H1 (cell line): Measurements from ENCODE around the gene SYTL2. TPM values are rescaled to one million over a fixed set of nuclear protein-coding genes. Genes with fewer than 3 reads are reported as not detected.

Source experiments
- CTCF ChIA-PET: fragments of 300-600 bp; sonication (Branson Sonifier 250); formaldehyde crosslinking; loops from one replicate; lab custom pipeline; 2021; ENCODE audit not compliant: partially characterized antibody; lab: Charles Lee
- POLR2A ChIA-PET: fragments of 300-600 bp; sonication (Branson Sonifier 250); formaldehyde crosslinking; loops from one replicate; lab custom pipeline; 2021; ENCODE audit warnings: inconsistent platforms; ENCODE audit not compliant: partially characterized antibody; lab: Charles Lee
- DNase-seq, 2 experiments: peaks; one replicate each; pipeline versions ENCODE4 v3.0.0 to v3.0.0-alpha.2; 2010 to 2022; ENCODE audit warnings: low spot score in 2 of 2, low read depth in 1 of 2, mixed read lengths in 1 of 2
- FAIRE-seq: peaks from 2 replicates; lab custom pipeline; 2011; peaks lifted over from hg19 to GRCh38; lab: Jason Lieb, UNC
- H2AFZ ChIP-seq: 2 replicates; pipeline ENCODE4 v1.8.1; 2012; ENCODE audit warnings: low read length, inconsistent platforms
- H2AK5ac ChIP-seq: 2 replicates; pipeline ENCODE4 v1.6.1; 2013; ENCODE audit warnings: low read depth, low read length
- H2BK120ac ChIP-seq: replicated peaks from 2 replicates; pipeline ENCODE3; 2013; ENCODE audit warnings: low read depth, low read length, inconsistent platforms
- H2BK12ac ChIP-seq: 2 replicates; pipeline ENCODE4 v1.6.1; 2013; ENCODE audit warnings: low read depth, low read length
- H2BK15ac ChIP-seq: 2 replicates; pipeline ENCODE4 v1.6.1; 2013; ENCODE audit warnings: low read length
- H2BK20ac ChIP-seq: 2 replicates; pipeline ENCODE4 v1.6.1; 2013; ENCODE audit warnings: low read length
- H2BK5ac ChIP-seq: 2 replicates; pipeline ENCODE4 v1.6.1; 2013; ENCODE audit warnings: low read depth, low read length
- H3K14ac ChIP-seq: 2 replicates; pipeline ENCODE4 v1.6.1; 2013; ENCODE audit warnings: inconsistent platforms; ENCODE audit not compliant: insufficient read length
- H3K18ac ChIP-seq: 2 replicates; pipeline ENCODE4 v1.6.1; 2013; ENCODE audit warnings: low read length; ENCODE audit errors: extremely low read depth
- H3K23ac ChIP-seq: 2 replicates; pipeline ENCODE4 v1.6.1; 2013; ENCODE audit warnings: inconsistent platforms; ENCODE audit not compliant: insufficient read length
- H3K23me2 ChIP-seq: 2 replicates; pipeline ENCODE4 v1.6.1; 2013; ENCODE audit warnings: low read depth, low read length
- H3K27ac ChIP-seq: 2 replicates; pipeline ENCODE4 v1.6.1; 2011; ENCODE audit warnings: low read depth, low read length, inconsistent platforms
- H3K27me3 ChIP-seq, 4 experiments: replicated peaks in 1 of 4; 1 replicate in 1 of 4; 2 replicates in 3 of 4; pipeline versions ENCODE4 v1.6.1 to v1.8.1; 2011 to 2013; ENCODE audit warnings: low read length in 3 of 4, mild to moderate bottlenecking in 3 of 4, inconsistent platforms in 2 of 4, mixed read lengths in 2 of 4, moderate library complexity in 1 of 4; ENCODE audit not compliant: control insufficient read depth in 3 of 4, insufficient read depth in 3 of 4; ENCODE audit errors: extremely low read depth in 1 of 4
- H3K36me3 ChIP-seq, 4 experiments: 2 replicates each; pipeline versions ENCODE4 v1.6.1 to v1.8.1; 2011 to 2013; ENCODE audit warnings: mild to moderate bottlenecking in 4 of 4, low read length in 3 of 4, moderate library complexity in 2 of 4, control low read depth in 1 of 4, inconsistent platforms in 1 of 4; ENCODE audit not compliant: insufficient read depth in 4 of 4, control insufficient read depth in 2 of 4
- H3K4ac ChIP-seq: replicated peaks from 2 replicates; pipeline ENCODE3; 2013; ENCODE audit warnings: low read length, low read depth, mixed read lengths, inconsistent platforms; ENCODE audit not compliant: insufficient read length
- H3K4me1 ChIP-seq, 4 experiments: replicated peaks in 1 of 4; 1 replicate in 1 of 4; 2 replicates in 3 of 4; pipeline versions ENCODE4 v1.6.1 to v1.8.1; 2011 to 2013; ENCODE audit warnings: low read length in 3 of 4, inconsistent platforms in 2 of 4, mixed read lengths in 1 of 4; ENCODE audit not compliant: insufficient read depth in 4 of 4, control insufficient read depth in 3 of 4
- H3K4me2 ChIP-seq, 2 experiments: 2 replicates each; pipeline versions ENCODE4 v1.6.1 to v1.8.1; 2011 to 2013; ENCODE audit warnings: low read depth in 2 of 2, low read length in 2 of 2, control low read depth in 1 of 2, inconsistent platforms in 1 of 2, mild to moderate bottlenecking in 1 of 2; ENCODE audit not compliant: insufficient read depth in 1 of 2
- H3K4me3 ChIP-seq, 4 experiments: fragments of 200-600, 300-600 bp in 1 of 4; sonication (generic), shearing (Covaris generic), sonication (Bioruptor Twin) in 1 of 4; 2 replicates each; pipeline versions ENCODE4 v1.5.1 to v1.8.1; 2011 to 2016; ENCODE audit warnings: low read length in 4 of 4, low read depth in 3 of 4, control low read depth in 2 of 4, inconsistent platforms in 2 of 4, mild to moderate bottlenecking in 2 of 4, mixed read lengths in 1 of 4, moderate library complexity in 1 of 4; ENCODE audit not compliant: insufficient read depth in 2 of 4; ENCODE audit errors: extremely low read depth in 1 of 4
- H3K56ac ChIP-seq: replicated peaks from 2 replicates; pipeline ENCODE3; 2013; ENCODE audit warnings: low read depth, mild to moderate bottlenecking, mixed read lengths, low read length, inconsistent platforms; ENCODE audit not compliant: insufficient read length
- H3K79me1 ChIP-seq: 2 replicates; pipeline ENCODE4 v1.6.1; 2013; ENCODE audit warnings: low read depth, low read length, control low read depth
- H3K79me2 ChIP-seq, 2 experiments: 2 replicates each; pipeline versions ENCODE4 v1.6.1 to v1.8.1; 2012 to 2013; ENCODE audit warnings: low read length in 2 of 2, mild to moderate bottlenecking in 2 of 2, inconsistent platforms in 1 of 2; ENCODE audit not compliant: insufficient read depth in 2 of 2, control insufficient read depth in 1 of 2
- H3K9ac ChIP-seq, 4 experiments: replicated peaks in 1 of 4; 1 replicate in 1 of 4; 2 replicates in 3 of 4; pipeline versions ENCODE4 v1.6.1 to v1.8.1; 2011 to 2013; ENCODE audit warnings: low read depth in 3 of 4, low read length in 3 of 4, control low read depth in 2 of 4, mild to moderate bottlenecking in 2 of 4, moderate library complexity in 2 of 4, inconsistent platforms in 1 of 4; ENCODE audit errors: extremely low read depth in 1 of 4
- H3K9me3 ChIP-seq, 2 experiments: 2 replicates each; pipeline versions ENCODE4 v1.6.1 to v1.8.1; 2012 to 2013; ENCODE audit warnings: mild to moderate bottlenecking in 2 of 2, moderate library complexity in 2 of 2, control low read depth in 1 of 2, inconsistent platforms in 1 of 2, low read depth in 1 of 2, low read length in 1 of 2, mixed read lengths in 1 of 2; ENCODE audit not compliant: insufficient read depth in 2 of 2
- H4K20me1 ChIP-seq, 2 experiments: replicated peaks in 1 of 2; 2 replicates each; pipeline versions ENCODE3 to v1.8.1; 2011 to 2013; ENCODE audit warnings: inconsistent platforms in 2 of 2, low read length in 2 of 2, mild to moderate bottlenecking in 1 of 2; ENCODE audit not compliant: insufficient read depth in 2 of 2, control insufficient read depth in 1 of 2
- H4K5ac ChIP-seq: 2 replicates; pipeline ENCODE4 v1.6.1; 2013; ENCODE audit warnings: low read length, low read depth, mixed read lengths, inconsistent platforms; ENCODE audit not compliant: insufficient read length
- H4K8ac ChIP-seq: 2 replicates; pipeline ENCODE4 v1.8.0; 2013; ENCODE audit warnings: mild to moderate bottlenecking, moderate library complexity, low read length, inconsistent platforms; ENCODE audit not compliant: insufficient read depth; ENCODE audit errors: extremely low read depth
- H4K91ac ChIP-seq: replicated peaks from 2 replicates; pipeline ENCODE3; 2013; ENCODE audit warnings: low read length, mixed read lengths, inconsistent platforms; ENCODE audit not compliant: insufficient read length
- CHD1 ChIP-seq: IDR thresholded peaks from 2 replicates; pipeline ENCODE4 v1.6.1; 2012; ENCODE audit warnings: low read depth, low read length, improper control_type of control experiment
- EGR1 ChIP-seq: IDR thresholded peaks from 2 replicates; pipeline ENCODE4 v1.6.1; 2011; ENCODE audit warnings: low read depth, low read length, borderline replicate concordance
- HDAC6 ChIP-seq: IDR thresholded peaks from one replicate; pipeline ENCODE4 v1.7.1; 2012; ENCODE audit warnings: low read depth, mild to moderate bottlenecking, inconsistent platforms, low read length, moderate library complexity
- RBBP5 ChIP-seq: IDR thresholded peaks from 2 replicates; pipeline ENCODE4 v1.7.1; 2012; ENCODE audit warnings: low read depth, mild to moderate bottlenecking, inconsistent platforms, low read length, moderate library complexity, borderline replicate concordance
- SIX5 ChIP-seq: IDR thresholded peaks from 2 replicates; pipeline ENCODE4 v1.6.1; 2011; ENCODE audit warnings: mild to moderate bottlenecking, low read depth, low read length
- SP1 ChIP-seq: IDR thresholded peaks from 2 replicates; pipeline ENCODE4 v1.6.1; 2011; ENCODE audit warnings: low read depth, low read length
- SP2 ChIP-seq: IDR thresholded peaks from 2 replicates; pipeline ENCODE4 v1.6.1; 2012; ENCODE audit warnings: mild to moderate bottlenecking, low read length, inconsistent platforms
- YY1 ChIP-seq: IDR thresholded peaks from 2 replicates; pipeline ENCODE4 v1.6.1; 2011; ENCODE audit warnings: low read depth, mild to moderate bottlenecking, low read length
- ZNF274 ChIP-seq: IDR thresholded peaks from 2 replicates; pipeline ENCODE4 v1.7.0; 2012; ENCODE audit warnings: low read length, borderline replicate concordance; ENCODE audit errors: extremely low read depth
- WGBS, 2 experiments: shearing (Covaris generic) in 1 of 2; methylation state at CpG; one replicate each; pipeline versions ENCODE4 v1.1.6 to v1.1.7; 2013 to 2015; ENCODE audit warnings: low lambda C conversion rate in 2 of 2, mixed read lengths in 2 of 2, inconsistent platforms in 1 of 2, low coverage in 1 of 2, missing lambda C conversion rate in 1 of 2; ENCODE audit not compliant: insufficient replicate concordance in 2 of 2, insufficient coverage in 1 of 2, insufficient read length in 1 of 2; ENCODE audit errors: extremely low coverage in 1 of 2, missing lambda C conversion rate in 1 of 2; 5-methylcytosine and 5-hydroxymethylcytosine counted together
- polyA plus RNA-seq, 7 experiments: library from polyadenylated mRNA; depleted of rRNA in 3 of 7; stranded (reverse) in 5 of 7; unstranded in 2 of 7; fragments of >200 nt in 5 of 7; fragments of 200-250 nt in 2 of 7; gene quantifications; 1 replicate in 5 of 7; 2 replicates in 1 of 7; 4 replicates in 1 of 7; pipeline versions ENCODE4 v1.2.1 to v1.2.3, GENCODE V29; 2011 to 2013; ENCODE audit warnings: missing spikeins in 2 of 7, mixed read lengths in 2 of 7
- total RNA-seq: library from RNA; stranded (reverse); fragmentation: NEBNext Ultra II Directional; extraction: Animal tissue kit (Norgen Biotek cat#: 25700); gene quantifications from 2 replicates; pipeline ENCODE4 v1.2.1, GENCODE V29; 2021

Gene SYTL2
- total and polyA plus RNA-seq, 2 of the 8 experiments (the other 6 are each of a cell fraction or from before 2014, with no cell fraction given) = 1.3 to 9.1 TPM

DNA sequence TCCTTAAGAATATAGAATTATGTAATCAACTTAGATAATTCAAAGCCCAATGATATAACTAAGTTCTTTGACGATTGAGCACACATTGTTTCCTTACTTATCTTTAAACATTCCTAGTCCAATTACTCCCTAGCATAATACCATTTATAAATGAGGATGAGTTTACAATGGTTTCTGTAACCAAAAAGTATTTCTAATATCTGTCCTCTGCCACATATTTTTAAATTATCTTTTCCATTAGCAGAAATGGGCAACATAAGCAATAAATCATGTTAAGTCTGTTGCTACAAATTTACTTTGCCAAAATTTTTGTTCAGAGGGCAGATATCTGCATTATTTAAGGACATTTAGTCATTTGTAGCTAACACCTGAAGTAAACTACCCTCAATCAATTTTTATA lies 152.8 kb downstream of the SYTL2 start:
- Histone ChIP-seq H2AFZ (no peak overlapping the region), H4K91ac (no peak overlapping the region), H3K9me3 (no peaks in the 10 kb centered on the region), H3K18ac (no peak overlapping the region), H4K20me1 (peaks cover 7 to 16% of the 10 kb centered on the region in 2 experiments), H3K23ac (no peak overlapping the region), H4K8ac (no peak overlapping the region), H2BK5ac (no peak overlapping the region), H4K5ac (no peak overlapping the region), H3K23me2 (peaks cover 3% of the 10 kb centered on the region; the same call in 1 of the 2 replicates), H3K27ac (no peak overlapping the region), H3K9ac (no peak overlapping the region), H3K36me3 (peaks cover 0 to 72% (median 23%) of the 10 kb centered on the region in 4 experiments; a peak in 5 of 8 replicates), H3K56ac (no peak overlapping the region), H3K79me2 (peaks cover 12 to 64% of the 10 kb centered on the region in 2 experiments), H3K4me1 (peaks cover 0 to 3% (median 0%) of the 10 kb centered on the region in 4 experiments; a peak in 3 of 7 replicates), H3K14ac (no peak overlapping the region), H2BK20ac (no peak overlapping the region), H2BK15ac (no peak overlapping the region), H2BK12ac (no peak overlapping the region), H3K4me2 (no peak overlapping the region), H3K4me3 (no peak overlapping the region), H3K79me1 (no peaks in the 10 kb centered on the region), H3K27me3 (peaks cover 0 to 1% (median 0%) of the 10 kb centered on the region in 4 experiments; a peak in 1 of 7 replicates), H3K4ac (no peak overlapping the region), H2AK5ac (no peak overlapping the region), H2BK120ac (no peak overlapping the region)
- 89% methylated on average over 1 of the region's 1 CpG; no CpG with 5 or more reads in 1 of the 2 experiments for WGBS, 2 experiments
- CTCF ChIA-PET = interaction anchor here (1.8 kb wide), 1 partner anchor 168 kb away, joined by 4 read pairs; no protein-coding TSS in a partner anchor
- no peak for TF ChIP-seq HDAC6
- no peak for TF ChIP-seq CHD1
- TF ChIP-seq RBBP5 = no peak
- TF ChIP-seq YY1 = no peak
- TF ChIP-seq SIX5 = no peak
- TF ChIP-seq EGR1 = no peak
- TF ChIP-seq ZNF274 = no peak
- TF ChIP-seq SP1 = no peak
- TF ChIP-seq SP2 = no peak
- DNase-seq = no peak
- no peak for FAIRE-seq
- POLR2A ChIA-PET = interaction anchor here (9.9 kb wide), 1 partner anchor 10 kb away, joined by 105 read pairs; the partner anchor contains the start of gene TMEM126A
